ENCODE measurements around the gene FLNB.

DNA sequence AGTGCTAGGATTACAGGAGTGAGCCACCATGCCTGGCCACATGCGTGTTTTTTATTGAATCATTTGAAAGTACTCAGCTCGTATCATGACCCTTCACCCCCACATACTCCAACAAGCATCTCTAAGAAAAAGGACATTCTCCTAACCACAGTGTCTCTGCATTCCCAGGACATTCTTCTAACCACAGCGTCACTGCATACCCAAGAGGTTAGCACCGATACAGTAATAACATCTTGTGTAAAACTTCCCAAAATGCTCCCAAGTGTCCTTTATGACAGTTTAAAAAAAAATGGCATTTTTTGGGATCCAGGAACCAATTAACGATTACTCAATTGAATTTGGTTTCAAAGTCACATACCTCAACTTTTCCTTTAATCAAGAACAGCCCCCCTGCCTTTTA, 39.6 kb downstream of the FLNB start:
- no peak for TF ChIP-seq POLR2A (IDR thresholded peaks at IDR 0.05)
- TF ChIP-seq, protein P1, sequence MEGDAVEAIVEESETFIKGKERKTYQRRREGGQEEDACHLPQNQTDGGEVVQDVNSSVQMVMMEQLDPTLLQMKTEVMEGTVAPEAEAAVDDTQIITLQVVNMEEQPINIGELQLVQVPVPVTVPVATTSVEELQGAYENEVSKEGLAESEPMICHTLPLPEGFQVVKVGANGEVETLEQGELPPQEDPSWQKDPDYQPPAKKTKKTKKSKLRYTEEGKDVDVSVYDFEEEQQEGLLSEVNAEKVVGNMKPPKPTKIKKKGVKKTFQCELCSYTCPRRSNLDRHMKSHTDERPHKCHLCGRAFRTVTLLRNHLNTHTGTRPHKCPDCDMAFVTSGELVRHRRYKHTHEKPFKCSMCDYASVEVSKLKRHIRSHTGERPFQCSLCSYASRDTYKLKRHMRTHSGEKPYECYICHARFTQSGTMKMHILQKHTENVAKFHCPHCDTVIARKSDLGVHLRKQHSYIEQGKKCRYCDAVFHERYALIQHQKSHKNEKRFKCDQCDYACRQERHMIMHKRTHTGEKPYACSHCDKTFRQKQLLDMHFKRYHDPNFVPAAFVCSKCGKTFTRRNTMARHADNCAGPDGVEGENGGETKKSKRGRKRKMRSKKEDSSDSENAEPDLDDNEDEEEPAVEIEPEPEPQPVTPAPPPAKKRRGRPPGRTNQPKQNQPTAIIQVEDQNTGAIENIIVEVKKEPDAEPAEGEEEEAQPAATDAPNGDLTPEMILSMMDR (IDR thresholded peaks at IDR 0.05), result no peak
